ENCODE results near the gene ADRM1. TPM values are rescaled to one million over a fixed set of nuclear protein-coding genes. Genes with fewer than 3 reads are reported as not detected.

The ADRM1 gene
- total RNA-seq, 1 donor from 2014 or later = 97.9 TPM

DNA sequence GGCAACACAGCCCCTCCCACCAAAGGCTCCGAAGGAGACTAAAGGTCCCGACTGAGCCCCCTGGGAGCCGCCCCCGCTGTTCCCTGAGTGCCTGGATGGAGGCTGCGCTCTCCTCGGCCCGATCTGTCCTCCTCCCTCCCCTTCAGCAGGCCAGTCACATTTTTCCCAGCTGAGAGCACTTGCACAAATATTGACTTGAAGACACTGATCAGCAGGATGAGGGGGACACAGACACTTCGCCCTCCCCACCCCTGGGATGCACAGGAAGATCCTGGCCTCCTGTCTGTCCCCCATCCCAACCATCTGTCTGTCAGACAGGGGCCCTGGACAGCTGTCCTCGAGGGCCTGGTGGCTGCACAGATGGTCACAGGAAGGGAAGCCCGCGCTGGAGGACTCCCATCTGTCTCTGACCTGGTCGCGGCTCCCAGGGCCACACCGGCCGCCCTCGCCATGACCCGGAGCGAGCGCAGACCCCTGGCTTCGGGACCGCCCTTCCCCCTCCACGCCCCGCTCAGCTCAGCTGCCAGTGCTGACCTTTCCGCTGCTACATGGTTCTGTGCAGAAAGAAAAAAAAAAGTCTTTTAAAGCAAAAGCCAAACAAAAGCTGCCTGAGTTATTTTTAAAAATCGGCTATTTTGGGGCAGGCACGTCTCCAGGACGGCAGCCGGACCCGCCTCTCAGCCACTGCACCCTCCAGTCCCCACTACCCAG, 53.2 kb downstream of the ADRM1 start:
- TF ChIP-seq, protein P1, sequence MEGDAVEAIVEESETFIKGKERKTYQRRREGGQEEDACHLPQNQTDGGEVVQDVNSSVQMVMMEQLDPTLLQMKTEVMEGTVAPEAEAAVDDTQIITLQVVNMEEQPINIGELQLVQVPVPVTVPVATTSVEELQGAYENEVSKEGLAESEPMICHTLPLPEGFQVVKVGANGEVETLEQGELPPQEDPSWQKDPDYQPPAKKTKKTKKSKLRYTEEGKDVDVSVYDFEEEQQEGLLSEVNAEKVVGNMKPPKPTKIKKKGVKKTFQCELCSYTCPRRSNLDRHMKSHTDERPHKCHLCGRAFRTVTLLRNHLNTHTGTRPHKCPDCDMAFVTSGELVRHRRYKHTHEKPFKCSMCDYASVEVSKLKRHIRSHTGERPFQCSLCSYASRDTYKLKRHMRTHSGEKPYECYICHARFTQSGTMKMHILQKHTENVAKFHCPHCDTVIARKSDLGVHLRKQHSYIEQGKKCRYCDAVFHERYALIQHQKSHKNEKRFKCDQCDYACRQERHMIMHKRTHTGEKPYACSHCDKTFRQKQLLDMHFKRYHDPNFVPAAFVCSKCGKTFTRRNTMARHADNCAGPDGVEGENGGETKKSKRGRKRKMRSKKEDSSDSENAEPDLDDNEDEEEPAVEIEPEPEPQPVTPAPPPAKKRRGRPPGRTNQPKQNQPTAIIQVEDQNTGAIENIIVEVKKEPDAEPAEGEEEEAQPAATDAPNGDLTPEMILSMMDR (IDR thresholded peaks at IDR 0.05) = no peak
- Mint-ChIP-seq H3K4me1 (no peaks in the 10 kb centered on the region), H3K36me3 (ENCODE audit: low read depth) (peaks cover 9% of the 10 kb centered on the region), H3K27me3 (no peaks in the 10 kb centered on the region), H3K4me3 (no peak overlapping the region), H3K27ac (no peak overlapping the region), H3K9me3 (no peaks in the 10 kb centered on the region)
- ChIA-PET CTCF (no interaction called here), POLR2A (no interaction called here)
- DNase-seq (no peak), ATAC-seq (ENCODE audit: low read depth) (no peak)
- intact Hi-C loops (cut with micrococcal nuclease) = no loop called here

DNA sequence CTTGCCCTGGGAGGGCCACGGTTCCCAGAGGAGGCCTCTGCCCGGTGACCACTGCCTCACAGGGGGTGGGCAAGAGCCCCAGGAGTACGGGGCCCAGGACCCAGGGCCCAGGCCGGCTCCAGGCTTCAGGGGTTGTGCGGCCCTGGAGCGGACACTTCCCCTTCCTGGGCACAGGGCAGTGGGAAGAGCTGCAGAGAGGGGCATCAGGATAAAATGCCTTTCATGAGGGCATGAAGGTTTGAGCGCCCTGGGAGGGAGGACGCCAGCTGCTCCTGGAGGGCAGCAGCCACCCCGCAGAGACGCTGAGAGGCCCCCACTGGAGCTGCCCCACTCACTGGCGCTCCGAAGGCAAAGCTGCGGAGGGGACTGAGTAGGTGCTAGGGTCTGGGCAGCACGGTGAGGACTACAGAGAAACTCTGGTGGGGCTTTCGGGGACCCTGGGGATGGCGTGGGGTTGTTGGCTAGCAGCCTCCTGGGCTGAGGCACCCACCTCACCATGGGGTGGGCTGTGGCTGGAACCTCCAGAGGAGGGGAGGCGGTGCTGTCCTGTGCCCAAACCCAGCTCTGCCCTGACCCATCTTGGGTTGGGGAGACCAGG, 53.9 kb downstream of the ADRM1 start:
- no peak overlapping the region for H3K27ac Mint-ChIP-seq
- ATAC-seq (ENCODE audit: low read depth) (no peak), DNase-seq (no peak)
- ChIA-PET POLR2A (no interaction called here), CTCF (no interaction called here)
- H3K36me3 Mint-ChIP-seq (ENCODE audit: low read depth) = peaks cover 6% of the 10 kb centered on the region
- no peaks in the 10 kb centered on the region for H3K4me1 Mint-ChIP-seq
- no peak overlapping the region for H3K4me3 Mint-ChIP-seq
- intact Hi-C loops (cut with micrococcal nuclease) = no loop called here
- TF ChIP-seq, protein P1 (IDR thresholded peaks at IDR 0.05) = no peak
- no peaks in the 10 kb centered on the region for H3K27me3 Mint-ChIP-seq
- H3K9me3 Mint-ChIP-seq = no peaks in the 10 kb centered on the region

DNA sequence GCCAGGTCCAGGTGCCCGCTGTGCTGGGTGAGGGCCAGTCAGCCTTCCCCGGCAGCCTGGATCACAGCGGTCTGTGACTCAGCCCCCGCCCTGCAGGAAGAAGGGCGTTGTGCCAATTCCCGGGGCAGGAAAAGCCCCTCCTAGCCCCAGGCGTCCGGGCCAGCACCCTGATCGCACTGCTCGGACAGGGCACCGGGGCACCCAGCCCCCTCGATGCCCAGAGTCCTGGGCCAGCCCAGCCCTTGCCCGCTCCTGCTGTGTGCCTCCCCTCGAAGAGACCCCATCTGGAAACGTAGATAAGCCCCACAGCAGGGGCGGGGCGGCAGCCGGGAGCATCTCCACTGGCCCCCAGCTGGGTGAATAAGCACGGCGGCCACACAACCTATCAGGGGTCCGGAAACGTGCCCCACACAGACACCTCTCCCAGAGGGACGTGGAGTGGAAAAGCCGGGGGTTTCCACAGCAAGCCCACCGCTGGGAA, 54.4 kb downstream of the ADRM1 start:
- CTCF ChIA-PET = no interaction called here

DNA sequence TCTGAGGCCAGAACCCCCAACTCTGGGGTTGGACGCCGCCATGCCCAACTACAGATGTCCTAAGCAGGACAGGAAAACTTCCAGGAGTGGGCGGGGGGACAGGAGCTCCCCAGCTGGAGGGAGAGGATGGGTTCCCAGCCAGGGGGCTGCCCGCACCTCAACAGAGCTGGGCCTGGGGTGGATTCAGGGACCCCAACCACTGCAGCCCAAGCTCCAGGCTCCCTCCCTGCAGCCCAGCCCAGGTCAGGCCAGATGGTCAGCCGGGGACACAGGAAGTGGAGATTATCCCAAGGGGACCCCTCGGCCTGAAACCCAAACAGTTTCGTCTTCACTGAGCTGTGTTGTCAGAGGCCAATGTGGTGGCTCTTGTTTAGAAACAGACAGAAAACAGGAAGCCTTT, 54.9 kb downstream of the ADRM1 start:
- no peak for ATAC-seq (ENCODE audit: low read depth)
- ChIA-PET POLR2A (interaction anchor here (0.7 kb wide), 1 partner anchor 10 kb away, joined by 4 read pairs; the partner anchor contains the start of gene LAMA5), CTCF (no interaction called here)

More for the DNA sequence above, 54.4 kb downstream of the ADRM1 start:
- H3K36me3 Mint-ChIP-seq (ENCODE audit: low read depth) = peaks cover 4% of the 10 kb centered on the region
- DNase-seq = no peak
- intact Hi-C loops (cut with micrococcal nuclease) = no loop called here
- H3K4me1 Mint-ChIP-seq = no peaks in the 10 kb centered on the region
- POLR2A ChIA-PET = no interaction called here
- H3K27me3 Mint-ChIP-seq = no peaks in the 10 kb centered on the region
- no peak overlapping the region for H3K4me3 Mint-ChIP-seq
- H3K27ac Mint-ChIP-seq = no peak overlapping the region
- no peak for ATAC-seq (ENCODE audit: low read depth)
- no peaks in the 10 kb centered on the region for H3K9me3 Mint-ChIP-seq
- TF ChIP-seq, protein P1 (IDR thresholded peaks at IDR 0.05) = no peak

More for the DNA sequence above, 54.9 kb downstream of the ADRM1 start:
- DNase-seq = no peak
- Mint-ChIP-seq H3K4me3 (no peak overlapping the region), H3K27me3 (no peaks in the 10 kb centered on the region), H3K27ac (no peak overlapping the region), H3K9me3 (no peaks in the 10 kb centered on the region), H3K4me1 (no peaks in the 10 kb centered on the region), H3K36me3 (ENCODE audit: low read depth) (no peaks in the 10 kb centered on the region)
- intact Hi-C loops (cut with micrococcal nuclease) = no loop called here
- TF ChIP-seq, protein P1 (IDR thresholded peaks at IDR 0.05) = no peak

Other genes with a start within 250 kb of the ADRM1 start
- 24.9 and 26.9 TPM in 2 replicates for gene TAF4, start 237.1 kb upstream of the ADRM1 start, total RNA-seq
- 35.4 and 36.4 TPM in 2 replicates for gene LSM14B, start 180.5 kb upstream of the ADRM1 start, total RNA-seq
- 241 and 260 TPM in 2 replicates for gene PSMA7, start 159.6 kb upstream of the ADRM1 start, total RNA-seq
- gene SS18L1, start 159.2 kb upstream of the ADRM1 start, total RNA-seq = 9.0 and 9.1 TPM in 2 replicates
- gene MTG2, start 120.0 kb upstream of the ADRM1 start, total RNA-seq = 40.8 and 46.8 TPM in 2 replicates
- not detected in 2 replicates for gene HRH3, start 82.7 kb upstream of the ADRM1 start, total RNA-seq
- gene OSBPL2, start 64.5 kb upstream of the ADRM1 start, total RNA-seq = 40.3 and 43.0 TPM in 2 replicates
- 19.8 and 24.8 TPM in 2 replicates for gene LAMA5, start 64.3 kb downstream of the ADRM1 start, total RNA-seq
- 2,912 and 3,555 TPM in 2 replicates for gene RPS21, start 84.1 kb downstream of the ADRM1 start, total RNA-seq
- 6.6 and 7.0 TPM in 2 replicates for gene CABLES2, start 104.3 kb downstream of the ADRM1 start, total RNA-seq
- not detected in 2 replicates for gene RBBP8NL, start 124.5 kb downstream of the ADRM1 start, total RNA-seq
- gene GATA5, start 173.0 kb downstream of the ADRM1 start, total RNA-seq = not detected in 2 replicates

Measured in activated B cell treated with CpG ODN at 0.5 μM for 24 hours (primary cell).